ENCODE results near the gene PRPF19. TPM values are rescaled to one million over a fixed set of nuclear protein-coding genes. Genes with fewer than 3 reads are reported as not detected.

The PRPF19 gene
- total RNA-seq, 3 donors from 2014 or later (not counting 1 experiment from before 2014, with no cell fraction given) = 61.0 to 69.7 (median 67.5) TPM

DNA sequence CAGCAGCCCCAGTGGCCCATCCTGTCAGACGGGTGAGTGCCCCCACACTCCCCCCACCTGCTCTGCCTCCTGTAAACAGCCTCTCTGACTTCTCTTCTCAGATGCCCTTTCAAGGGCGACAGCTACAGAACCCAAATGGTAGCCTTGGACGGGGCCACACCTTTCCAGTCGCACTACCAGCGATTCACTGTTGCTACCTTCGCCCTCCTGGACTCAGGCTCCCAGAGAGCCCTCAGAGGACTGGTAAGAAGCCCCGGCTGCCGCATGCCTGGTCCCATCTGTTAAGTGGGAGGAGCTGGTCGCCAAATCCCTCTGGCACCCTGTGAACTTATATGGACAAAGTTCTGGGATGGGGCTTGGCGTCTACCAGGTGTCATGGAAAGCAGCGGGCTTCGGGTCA lies 32.9 kb downstream of the PRPF19 start:
- peaks cover 0 to 4% of the 10 kb centered on the region in 2 donors for H3K4me1 Mint-ChIP-seq
- TF ChIP-seq, protein P1, sequence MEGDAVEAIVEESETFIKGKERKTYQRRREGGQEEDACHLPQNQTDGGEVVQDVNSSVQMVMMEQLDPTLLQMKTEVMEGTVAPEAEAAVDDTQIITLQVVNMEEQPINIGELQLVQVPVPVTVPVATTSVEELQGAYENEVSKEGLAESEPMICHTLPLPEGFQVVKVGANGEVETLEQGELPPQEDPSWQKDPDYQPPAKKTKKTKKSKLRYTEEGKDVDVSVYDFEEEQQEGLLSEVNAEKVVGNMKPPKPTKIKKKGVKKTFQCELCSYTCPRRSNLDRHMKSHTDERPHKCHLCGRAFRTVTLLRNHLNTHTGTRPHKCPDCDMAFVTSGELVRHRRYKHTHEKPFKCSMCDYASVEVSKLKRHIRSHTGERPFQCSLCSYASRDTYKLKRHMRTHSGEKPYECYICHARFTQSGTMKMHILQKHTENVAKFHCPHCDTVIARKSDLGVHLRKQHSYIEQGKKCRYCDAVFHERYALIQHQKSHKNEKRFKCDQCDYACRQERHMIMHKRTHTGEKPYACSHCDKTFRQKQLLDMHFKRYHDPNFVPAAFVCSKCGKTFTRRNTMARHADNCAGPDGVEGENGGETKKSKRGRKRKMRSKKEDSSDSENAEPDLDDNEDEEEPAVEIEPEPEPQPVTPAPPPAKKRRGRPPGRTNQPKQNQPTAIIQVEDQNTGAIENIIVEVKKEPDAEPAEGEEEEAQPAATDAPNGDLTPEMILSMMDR (IDR thresholded peaks at IDR 0.05) = no peak
- H3K9me3 ChIP-seq (ENCODE audit: control insufficient read depth, insufficient read depth, low read length) = no peaks in the 10 kb centered on the region
- no peaks in the 10 kb centered on the region for H3K9me3 Mint-ChIP-seq
- H3K27ac ChIP-seq (ENCODE audit: low read length) = no peak overlapping the region
- H3K27me3 Mint-ChIP-seq (ENCODE audit: low read depth in 2 of 2) = peaks cover 0 to 4% of the 10 kb centered on the region in 2 donors
- H3K36me3 ChIP-seq (ENCODE audit: control insufficient read depth, insufficient read depth, low read length) = peaks cover 2% of the 10 kb centered on the region
- H3K4me3 Mint-ChIP-seq = no peak overlapping the region
- 93% methylated on average over 12 of the region's 12 CpGs for WGBS (ENCODE audit: insufficient coverage)
- ATAC-seq (no peak), DNase-seq (no peak)
- H3K36me3 Mint-ChIP-seq = peaks cover 5% of the 10 kb centered on the region
- H3K27ac Mint-ChIP-seq = no peak overlapping the region
- no peak overlapping the region for H3K4me3 ChIP-seq (ENCODE audit: low read length)
- intact Hi-C loops (cut with micrococcal nuclease) = no loop called here
- H3K27me3 ChIP-seq (ENCODE audit: control insufficient read depth, insufficient read depth, low read length) = no peaks in the 10 kb centered on the region
- peaks cover 9% of the 10 kb centered on the region for H3K4me1 ChIP-seq (ENCODE audit: control insufficient read depth, insufficient read depth, low read length)

DNA sequence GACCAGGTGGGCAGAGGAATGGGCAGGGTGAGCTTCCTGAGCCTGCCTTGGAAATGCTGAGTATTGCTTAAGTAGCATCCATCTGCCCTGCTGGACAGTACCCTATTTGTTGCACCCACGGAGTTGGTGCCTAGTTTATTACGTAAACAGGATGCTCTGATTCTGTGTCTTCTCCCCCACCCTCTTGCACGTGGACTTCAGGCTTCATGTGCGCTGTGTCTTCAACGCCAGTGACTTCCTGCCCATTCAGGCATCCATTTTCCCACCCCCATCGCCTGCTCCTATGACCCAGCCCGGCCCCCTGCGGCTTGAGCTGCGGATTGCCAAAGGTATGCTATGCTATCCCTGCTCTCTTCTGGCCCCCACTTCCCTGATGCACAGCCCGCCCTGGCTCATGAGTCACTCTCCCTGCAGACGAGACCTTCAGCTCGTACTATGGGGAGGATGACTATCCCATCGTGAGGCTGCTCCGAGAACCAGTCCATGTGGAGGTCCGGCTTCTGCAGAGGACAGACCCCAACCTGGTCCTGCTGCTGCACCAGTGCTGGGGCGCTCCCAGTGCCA lies 33.3 kb downstream of the PRPF19 start:
- peaks cover 0 to 4% of the 10 kb centered on the region in 2 donors for H3K4me1 Mint-ChIP-seq
- no peak overlapping the region for H3K27ac Mint-ChIP-seq

GRCh38 chr11:60872124-60872960 lies 34.0 kb downstream of the PRPF19 start:
- 88% methylated on average over 5 of the region's 6 CpGs for WGBS (ENCODE audit: insufficient coverage)
- no peak for ATAC-seq
- Mint-ChIP-seq H3K4me1 (peaks cover 0 to 4% of the 10 kb centered on the region in 2 donors), H3K4me3 (no peak overlapping the region), H3K27ac (no peak overlapping the region), H3K9me3 (no peaks in the 10 kb centered on the region), H3K27me3 (ENCODE audit: low read depth in 2 of 2) (peaks cover 0 to 4% of the 10 kb centered on the region in 2 donors), H3K36me3 (no peaks in the 10 kb centered on the region)
- no peak for DNase-seq
- Histone ChIP-seq H3K4me3 (ENCODE audit: low read length) (no peak overlapping the region), H3K9me3 (ENCODE audit: control insufficient read depth, insufficient read depth, low read length) (no peaks in the 10 kb centered on the region), H3K36me3 (ENCODE audit: control insufficient read depth, insufficient read depth, low read length) (no peaks in the 10 kb centered on the region), H3K27me3 (ENCODE audit: control insufficient read depth, insufficient read depth, low read length) (no peaks in the 10 kb centered on the region), H3K4me1 (ENCODE audit: control insufficient read depth, insufficient read depth, low read length) (peaks cover 9% of the 10 kb centered on the region), H3K27ac (ENCODE audit: low read length) (no peak overlapping the region)
- intact Hi-C loops (cut with micrococcal nuclease) = no loop called here
- TF ChIP-seq, protein P1 (IDR thresholded peaks at IDR 0.05) = no peak

More for the DNA sequence above, 33.3 kb downstream of the PRPF19 start:
- Mint-ChIP-seq H3K36me3 (peaks cover 5% of the 10 kb centered on the region), H3K9me3 (no peaks in the 10 kb centered on the region), H3K27me3 (ENCODE audit: low read depth in 2 of 2) (peaks cover 0 to 4% of the 10 kb centered on the region in 2 donors), H3K4me3 (no peak overlapping the region)
- intact Hi-C loops (cut with micrococcal nuclease) = no loop called here
- H3K4me1 ChIP-seq (ENCODE audit: control insufficient read depth, insufficient read depth, low read length) = peaks cover 9% of the 10 kb centered on the region
- TF ChIP-seq, protein P1 (IDR thresholded peaks at IDR 0.05) = no peak
- no peaks in the 10 kb centered on the region for H3K9me3 ChIP-seq (ENCODE audit: control insufficient read depth, insufficient read depth, low read length)
- DNase-seq (peak in 1 of 2 donors; percentile 32), ATAC-seq (no peak)
- H3K27me3 ChIP-seq (ENCODE audit: control insufficient read depth, insufficient read depth, low read length) = no peaks in the 10 kb centered on the region
- no peak overlapping the region for H3K27ac ChIP-seq (ENCODE audit: low read length)
- no peaks in the 10 kb centered on the region for H3K36me3 ChIP-seq (ENCODE audit: control insufficient read depth, insufficient read depth, low read length)
- WGBS (ENCODE audit: insufficient coverage) = 78% methylated on average over 16 of the region's 16 CpGs
- no peak overlapping the region for H3K4me3 ChIP-seq (ENCODE audit: low read length)

All from natural killer cell (primary cell).